Keratinocyte (primary cell): ENCODE results near the gene ADAM15. TPM values are rescaled to one million over a fixed set of nuclear protein-coding genes. Genes with fewer than 3 reads are reported as not detected.

Experiments used
- DNase-seq: peaks from one replicate; pipeline ENCODE4 v3.0.0-alpha.2; 2011; ENCODE audit warnings: low read depth, missing footprints, low spot score
- FAIRE-seq: peaks from 2 replicates; lab custom pipeline; 2011; peaks lifted over from hg19 to GRCh38; lab: Jason Lieb, UNC
- H2AFZ ChIP-seq: 2 replicates; pipeline ENCODE4 v1.6.0; 2012; ENCODE audit warnings: low read length, control low read depth, inconsistent platforms; ENCODE audit not compliant: control insufficient read depth
- H3K27ac ChIP-seq: 2 replicates; pipeline ENCODE4 v1.5.1; 2011; ENCODE audit warnings: low read length; ENCODE audit not compliant: control insufficient read depth, insufficient read depth
- H3K27me3 ChIP-seq: 3 replicates; pipeline ENCODE4 v1.6.0; 2011; ENCODE audit warnings: low read length; ENCODE audit not compliant: control insufficient read depth, insufficient read depth; ENCODE audit errors: extremely low read depth
- H3K36me3 ChIP-seq, 2 experiments: 2 replicates in 1 of 2; 3 replicates in 1 of 2; pipeline ENCODE4 v1.5.1; 2011; ENCODE audit warnings: low read length in 2 of 2, mild to moderate bottlenecking in 1 of 2; ENCODE audit not compliant: control insufficient read depth in 2 of 2, insufficient read depth in 2 of 2; ENCODE audit errors: extremely low read depth in 1 of 2
- H3K4me1 ChIP-seq: 3 replicates; pipeline ENCODE4 v1.5.1; 2011; ENCODE audit warnings: low read length; ENCODE audit not compliant: control insufficient read depth, insufficient read depth; ENCODE audit errors: extremely low read depth
- H3K4me2 ChIP-seq: 3 replicates; pipeline ENCODE4 v1.6.0; 2011; ENCODE audit warnings: low read depth, low read length; ENCODE audit not compliant: control insufficient read depth, insufficient read depth; ENCODE audit errors: extremely low read depth
- H3K4me3 ChIP-seq, 3 experiments: fragments of 200-600 bp in 1 of 3; sonication (generic) in 1 of 3; 2 replicates in 2 of 3; 3 replicates in 1 of 3; pipeline ENCODE4 v1.5.1; 2011 to 2016; ENCODE audit warnings: low read length in 3 of 3, mild to moderate bottlenecking in 3 of 3, control low read depth in 2 of 3, inconsistent platforms in 1 of 3, low read depth in 1 of 3, mixed read lengths in 1 of 3, mixed run types in 1 of 3, moderate library complexity in 1 of 3; ENCODE audit not compliant: control insufficient read depth in 2 of 3, insufficient read depth in 2 of 3; ENCODE audit errors: extremely low read depth in 1 of 3
- H3K79me2 ChIP-seq: 2 replicates; pipeline ENCODE4 v1.6.0; 2012; ENCODE audit warnings: low read length; ENCODE audit not compliant: control insufficient read depth, insufficient read depth
- H3K9ac ChIP-seq: 3 replicates; pipeline ENCODE4 v1.6.0; 2011; ENCODE audit warnings: low read length; ENCODE audit not compliant: control insufficient read depth, insufficient read depth; ENCODE audit errors: extremely low read depth
- H3K9me1 ChIP-seq: 3 replicates; pipeline ENCODE4 v1.6.0; 2011; ENCODE audit warnings: low read length; ENCODE audit not compliant: control insufficient read depth, insufficient read depth; ENCODE audit errors: extremely low read depth
- H3K9me3 ChIP-seq: 2 replicates; pipeline ENCODE4 v1.5.1; 2012; ENCODE audit warnings: low read depth, low read length; ENCODE audit not compliant: control insufficient read depth
- H4K20me1 ChIP-seq: 3 replicates; pipeline ENCODE4 v1.6.0; 2011; ENCODE audit warnings: low read length; ENCODE audit not compliant: control insufficient read depth, insufficient read depth; ENCODE audit errors: extremely low read depth
- EZH2 ChIP-seq: IDR thresholded peaks from one replicate; pipeline ENCODE4 v1.6.1; 2012; ENCODE audit warnings: inconsistent platforms, mild to moderate bottlenecking, low read length, moderate library complexity
- dilution Hi-C: fragments of 300-500 bp; cut with MboI; formaldehyde crosslinking; loops from one replicate; pipeline ENCODE4 v1.7.0; 2020; ENCODE audit warnings: low sequenced_read_pairs; ENCODE audit not compliant: extremely low pct_ligation_motif_present
- polyA plus RNA-seq, 5 experiments: library from polyadenylated mRNA; depleted of rRNA in 3 of 5; stranded (reverse) in 3 of 5; stranded (forward) in 1 of 5; unstranded in 1 of 5; fragments of >200 nt; gene quantifications; 1 replicate in 1 of 5; 2 replicates in 3 of 5; 3 replicates in 1 of 5; pipeline versions ENCODE4 v1.2.1 to v1.2.3, GENCODE V29; 2011 to 2012; ENCODE audit warnings: missing spikeins in 2 of 5, low read depth in 1 of 5, low replicate concordance in 1 of 5
- TF ChIP-seq, protein P1 (sequence below), 3 experiments: IDR thresholded peaks in 1 of 3; conservative IDR thresholded peaks in 1 of 3; optimal IDR thresholded peaks in 1 of 3; 2 replicates in 2 of 3; 3 replicates in 1 of 3; pipeline versions ENCODE3 to v1.5.1; 2011; ENCODE audit warnings: low read length in 3 of 3, mild to moderate bottlenecking in 3 of 3, moderate library complexity in 2 of 3, control low read depth in 1 of 3, inconsistent platforms in 1 of 3; ENCODE audit not compliant: insufficient read depth in 2 of 3; ENCODE audit errors: extremely low read depth in 1 of 3

ADAM15 gene
- polyA plus RNA-seq, 1 donor (not counting 4 experiments of a cell fraction or from before 2014, with no cell fraction given) = 131 TPM

DNA sequence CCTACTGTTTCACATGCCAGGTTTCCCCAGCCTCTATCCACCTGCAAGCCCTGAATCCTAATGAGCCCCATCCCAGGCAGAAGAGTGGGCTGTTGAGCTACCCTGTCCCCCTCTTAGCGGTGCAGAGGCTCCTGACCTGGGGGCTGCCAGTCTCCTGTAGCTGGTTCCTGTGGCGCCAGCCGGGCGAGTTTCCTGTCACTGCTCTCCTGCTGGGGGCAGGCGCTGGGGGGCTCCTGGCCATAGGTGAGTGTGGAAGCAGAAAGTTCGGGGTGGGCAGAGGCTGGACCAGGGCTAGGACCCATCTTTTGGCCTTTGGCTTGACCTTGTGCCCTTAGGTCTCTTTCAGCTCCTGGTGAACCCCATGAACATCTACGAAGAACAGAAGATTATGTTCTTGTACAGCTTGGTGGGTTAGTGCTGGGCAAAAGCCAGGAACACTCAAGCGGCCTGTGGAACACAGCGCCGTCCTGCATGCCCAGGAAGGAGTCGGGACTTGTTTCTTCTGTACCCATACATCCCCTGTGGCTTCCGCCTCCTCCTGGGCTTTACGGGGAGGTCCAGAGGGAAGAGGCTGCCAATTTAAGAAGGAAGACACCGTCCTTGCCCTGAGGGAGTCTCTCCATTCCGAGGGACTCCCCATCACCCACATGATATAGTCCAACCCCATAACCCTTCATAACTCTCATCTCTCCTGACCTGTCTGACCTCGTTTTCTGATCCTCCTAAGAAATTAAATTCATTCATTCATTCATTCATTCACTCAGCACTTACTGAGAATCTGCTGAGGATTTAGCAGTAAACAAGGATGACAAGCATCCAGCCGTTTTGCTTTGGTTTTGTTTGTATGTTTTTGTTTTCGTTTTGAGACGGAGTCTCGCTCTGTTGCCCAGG, 16.6 kb upstream of the ADAM15 start:
- TF ChIP-seq, protein P1, sequence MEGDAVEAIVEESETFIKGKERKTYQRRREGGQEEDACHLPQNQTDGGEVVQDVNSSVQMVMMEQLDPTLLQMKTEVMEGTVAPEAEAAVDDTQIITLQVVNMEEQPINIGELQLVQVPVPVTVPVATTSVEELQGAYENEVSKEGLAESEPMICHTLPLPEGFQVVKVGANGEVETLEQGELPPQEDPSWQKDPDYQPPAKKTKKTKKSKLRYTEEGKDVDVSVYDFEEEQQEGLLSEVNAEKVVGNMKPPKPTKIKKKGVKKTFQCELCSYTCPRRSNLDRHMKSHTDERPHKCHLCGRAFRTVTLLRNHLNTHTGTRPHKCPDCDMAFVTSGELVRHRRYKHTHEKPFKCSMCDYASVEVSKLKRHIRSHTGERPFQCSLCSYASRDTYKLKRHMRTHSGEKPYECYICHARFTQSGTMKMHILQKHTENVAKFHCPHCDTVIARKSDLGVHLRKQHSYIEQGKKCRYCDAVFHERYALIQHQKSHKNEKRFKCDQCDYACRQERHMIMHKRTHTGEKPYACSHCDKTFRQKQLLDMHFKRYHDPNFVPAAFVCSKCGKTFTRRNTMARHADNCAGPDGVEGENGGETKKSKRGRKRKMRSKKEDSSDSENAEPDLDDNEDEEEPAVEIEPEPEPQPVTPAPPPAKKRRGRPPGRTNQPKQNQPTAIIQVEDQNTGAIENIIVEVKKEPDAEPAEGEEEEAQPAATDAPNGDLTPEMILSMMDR (optimal IDR thresholded peaks at IDR 0.05 in 1 of 3, IDR thresholded peaks at IDR 0.05 in 1 of 3, conservative IDR thresholded peaks at IDR 0.05 in 1 of 3; ENCODE audit: extremely low read depth in 1 of 3, insufficient read depth in 2 of 3, low read length in 3 of 3) = peak in 2 of 3 experiments; percentile 18 to 32
- TF ChIP-seq EZH2 = no peak
- Histone ChIP-seq H3K4me2 (peak overlapping the region; percentile 7), H3K27ac (no peak overlapping the region), H3K79me2 (no peaks in the 10 kb centered on the region), H3K4me1 (peaks cover 31% of the 10 kb centered on the region), H3K36me3 (no peaks in the 10 kb centered on the region), H3K9ac (no peak overlapping the region), H2AFZ (peak overlapping the region; percentile 16), H4K20me1 (no peaks in the 10 kb centered on the region), H3K27me3 (no peaks in the 10 kb centered on the region), H3K9me3 (no peaks in the 10 kb centered on the region), H3K9me1 (peaks cover 3% of the 10 kb centered on the region), H3K4me3 (no peak overlapping the region)
- FAIRE-seq (no peak), DNase-seq (no peak)
- dilution Hi-C loops = no loop called here

DNA sequence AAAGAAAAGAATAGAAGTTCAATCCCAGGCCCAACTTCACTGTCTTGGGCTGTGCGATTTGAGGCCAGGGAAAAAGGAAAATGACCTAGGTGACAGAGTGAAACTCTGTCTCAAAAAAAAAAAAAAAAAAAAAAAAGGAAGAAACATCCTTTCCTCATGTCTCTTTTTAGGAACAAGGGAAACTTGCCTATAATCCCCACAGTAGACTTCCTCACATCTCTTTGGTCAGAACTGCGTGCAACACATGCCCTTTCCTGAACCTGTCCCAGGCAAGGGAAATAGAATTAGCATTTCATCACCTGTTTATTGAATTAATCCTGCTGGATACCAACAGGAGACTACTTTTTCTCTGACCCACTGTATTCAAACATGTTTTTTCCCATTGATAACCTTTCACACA, 15.2 kb upstream of the ADAM15 start:
- TF ChIP-seq EZH2 = no peak
- TF ChIP-seq, protein P1 (optimal IDR thresholded peaks at IDR 0.05 in 1 of 3, IDR thresholded peaks at IDR 0.05 in 1 of 3, conservative IDR thresholded peaks at IDR 0.05 in 1 of 3; ENCODE audit: extremely low read depth in 1 of 3, insufficient read depth in 2 of 3, low read length in 3 of 3) = no peak
- H3K36me3 ChIP-seq = no peaks in the 10 kb centered on the region
- H3K4me3 ChIP-seq = no peak overlapping the region
- no peak overlapping the region for H3K4me2 ChIP-seq
- FAIRE-seq (no peak), DNase-seq (no peak)
- H4K20me1 ChIP-seq = no peaks in the 10 kb centered on the region
- H3K79me2 ChIP-seq = no peaks in the 10 kb centered on the region
- dilution Hi-C loops = no loop called here
- no peaks in the 10 kb centered on the region for H3K27me3 ChIP-seq
- no peak overlapping the region for H3K27ac ChIP-seq
- peaks cover 3% of the 10 kb centered on the region for H3K9me1 ChIP-seq
- H3K4me1 ChIP-seq = peaks cover 31% of the 10 kb centered on the region
- H3K9me3 ChIP-seq = no peaks in the 10 kb centered on the region
- H2AFZ ChIP-seq = no peak overlapping the region
- no peak overlapping the region for H3K9ac ChIP-seq
